ENCODE data around the gene NAT14. TPM values are rescaled to one million over a fixed set of nuclear protein-coding genes. Genes with fewer than 3 reads are reported as not detected.
A peak's percentile ranks its signal among the peaks of the same experiment; 100 is the strongest.
"Not testable (repeated sequence)": the region's sequence is repeated elsewhere in the genome, so short reads cannot be mapped to it uniquely, and the experiment has no call there.

Gene NAT14
- total RNA-seq, 1 experiment from 2014 or later = 45.2 TPM

GRCh38 chr19:55493645-55494171 lies 8.7 kb downstream of the NAT14 start:
- intact Hi-C loops (cut with micrococcal nuclease; ENCODE audit: unreplicated experiment) = no loop called here
- Mint-ChIP-seq H3K36me3 (ENCODE audit: insufficient read depth, unreplicated experiment) (peaks cover 17% of the 10 kb centered on the region), H3K27ac (ENCODE audit: unreplicated experiment) (no peak overlapping the region), H3K9me3 (ENCODE audit: unreplicated experiment) (no peaks in the 10 kb centered on the region), H3K4me3 (ENCODE audit: unreplicated experiment) (no peak overlapping the region), H3K27me3 (ENCODE audit: insufficient read depth, unreplicated experiment) (no peaks in the 10 kb centered on the region), H3K4me1 (ENCODE audit: low read depth, unreplicated experiment) (peaks cover 7% of the 10 kb centered on the region)
- no peaks in the 10 kb centered on the region for H3K9me3 ChIP-seq
- H3K4me3 ChIP-seq (ENCODE audit: low read depth, low read length) = no peak overlapping the region
- H3K36me3 ChIP-seq (ENCODE audit: control insufficient read depth, insufficient read depth, low read length) = no peaks in the 10 kb centered on the region
- no peak for TF ChIP-seq CTCF (IDR thresholded peaks at IDR 0.05; ENCODE audit: insufficient read depth in 1 of 2, low read depth in 1 of 2, low read length in 1 of 2, severe bottlenecking in 1 of 2, unreplicated experiment in 1 of 2)
- H3K27me3 ChIP-seq (replicated peaks; ENCODE audit: control insufficient read depth, insufficient read depth, low read length) = no peaks in the 10 kb centered on the region
- ChIA-PET CTCF (interaction anchor here (0.7 to 2.4 kb wide), 2 partner anchors 9 to 10 kb away, joined by 4 to 6 read pairs; partner anchors contain the start of gene NAT14), POLR2A (no interaction called here)
- peaks cover 4% of the 10 kb centered on the region; the same call in 1 of the 2 replicates for H3K4me1 ChIP-seq
- no peak for DNase-seq
- no TSS peak for BruUV-seq (replicated peaks)

GRCh38 chr19:55494172-55494761 lies 9.3 kb downstream of the NAT14 start:
- Histone ChIP-seq H3K27me3 (replicated peaks; ENCODE audit: control insufficient read depth, insufficient read depth, low read length) (no peaks in the 10 kb centered on the region), H3K9me3 (no peaks in the 10 kb centered on the region), H3K36me3 (ENCODE audit: control insufficient read depth, insufficient read depth, low read length) (no peaks in the 10 kb centered on the region), H3K4me1 (peaks cover 4% of the 10 kb centered on the region; the same call in 1 of the 2 replicates), H3K4me3 (ENCODE audit: low read depth, low read length) (no peak overlapping the region)
- H3K4me1 Mint-ChIP-seq (ENCODE audit: low read depth, unreplicated experiment) = peaks cover 13% of the 10 kb centered on the region
- H3K9me3 Mint-ChIP-seq (ENCODE audit: unreplicated experiment) = no peaks in the 10 kb centered on the region
- no peak for TF ChIP-seq CTCF (IDR thresholded peaks at IDR 0.05; ENCODE audit: insufficient read depth in 1 of 2, low read depth in 1 of 2, low read length in 1 of 2, severe bottlenecking in 1 of 2, unreplicated experiment in 1 of 2)
- no peak overlapping the region for H3K27ac Mint-ChIP-seq (ENCODE audit: unreplicated experiment)
- H3K4me3 Mint-ChIP-seq (ENCODE audit: unreplicated experiment) = no peak overlapping the region
- ChIA-PET CTCF (interaction anchor here (0.7 to 2.4 kb wide), 2 partner anchors 9 to 10 kb away, joined by 4 to 6 read pairs; partner anchors contain the start of gene NAT14), POLR2A (no interaction called here)
- H3K36me3 Mint-ChIP-seq (ENCODE audit: insufficient read depth, unreplicated experiment) = peaks cover 20% of the 10 kb centered on the region
- BruUV-seq (replicated peaks) = no TSS peak
- H3K27me3 Mint-ChIP-seq (ENCODE audit: insufficient read depth, unreplicated experiment) = no peaks in the 10 kb centered on the region
- DNase-seq = no peak
- intact Hi-C loops (cut with micrococcal nuclease; ENCODE audit: unreplicated experiment) = no loop called here

- H3K9me3 Mint-ChIP-seq (ENCODE audit: unreplicated experiment) = no peaks in the 10 kb centered on the region
- H3K36me3 Mint-ChIP-seq (ENCODE audit: insufficient read depth, unreplicated experiment) = peaks cover 21% of the 10 kb centered on the region
- no peak overlapping the region for H3K27ac Mint-ChIP-seq (ENCODE audit: unreplicated experiment)
- intact Hi-C loops (cut with micrococcal nuclease; ENCODE audit: unreplicated experiment) = no loop called here
- ChIA-PET CTCF (no interaction called here), POLR2A (interaction anchor here (1.1 to 1.5 kb wide), 3 partner anchors 9 to 19 kb away, joined by 4 to 5 read pairs (median 4); partner anchors contain the start of genes NAT14 and ZNF628)
- no peaks in the 10 kb centered on the region for H3K27me3 Mint-ChIP-seq (ENCODE audit: insufficient read depth, unreplicated experiment)
- H3K4me3 Mint-ChIP-seq (ENCODE audit: unreplicated experiment) = no peak overlapping the region
- DNase-seq = peak; percentile 47 to 72
- no peak for TF ChIP-seq CTCF (IDR thresholded peaks at IDR 0.05; ENCODE audit: insufficient read depth in 1 of 2, low read depth in 1 of 2, low read length in 1 of 2, severe bottlenecking in 1 of 2, unreplicated experiment in 1 of 2)
- no TSS peak for BruUV-seq (replicated peaks)
- no peaks in the 10 kb centered on the region for H3K9me3 ChIP-seq
- peaks cover 4% of the 10 kb centered on the region; the same call in 1 of the 2 replicates for H3K4me1 ChIP-seq
- no peaks in the 10 kb centered on the region for H3K27me3 ChIP-seq (replicated peaks; ENCODE audit: control insufficient read depth, insufficient read depth, low read length)
- H3K4me1 Mint-ChIP-seq (ENCODE audit: low read depth, unreplicated experiment) = peaks cover 15% of the 10 kb centered on the region
- no peak overlapping the region for H3K4me3 ChIP-seq (ENCODE audit: low read depth, low read length)
- H3K36me3 ChIP-seq (ENCODE audit: control insufficient read depth, insufficient read depth, low read length) = no peaks in the 10 kb centered on the region
Measured at GRCh38 chr19:55495646-55496349, 10.8 kb downstream of the NAT14 start.

GRCh38 chr19:55496820-55497219 lies 11.8 kb downstream of the NAT14 start:
- intact Hi-C loops (cut with micrococcal nuclease; ENCODE audit: unreplicated experiment); H3K27ac Mint-ChIP-seq (ENCODE audit: unreplicated experiment): not testable (repeated sequence)

More at GRCh38 chr19:55496820-55497219, 11.8 kb downstream of the NAT14 start:
- H3K9me3 Mint-ChIP-seq (ENCODE audit: unreplicated experiment); H3K27me3 Mint-ChIP-seq (ENCODE audit: insufficient read depth, unreplicated experiment); H3K4me3 Mint-ChIP-seq (ENCODE audit: unreplicated experiment); H3K36me3 ChIP-seq (ENCODE audit: control insufficient read depth, insufficient read depth, low read length); H3K27me3 ChIP-seq (replicated peaks; ENCODE audit: control insufficient read depth, insufficient read depth, low read length); H3K9me3 ChIP-seq; H3K4me3 ChIP-seq (ENCODE audit: low read depth, low read length); DNase-seq; H3K4me1 ChIP-seq; BruUV-seq (replicated peaks); CTCF ChIA-PET: not testable (repeated sequence)
- POLR2A ChIA-PET = interaction anchor here (1.1 to 1.5 kb wide), 2 partner anchors 10 to 20 kb away, joined by 4 to 5 read pairs; partner anchors contain the start of gene ZNF628
- H3K4me1 Mint-ChIP-seq (ENCODE audit: low read depth, unreplicated experiment) = peaks cover 15% of the 10 kb centered on the region
- H3K36me3 Mint-ChIP-seq (ENCODE audit: insufficient read depth, unreplicated experiment) = peaks cover 16% of the 10 kb centered on the region

All from Caco-2 (cell line).